PC-9 (cell line): ENCODE data around the gene FAM200B. TPM values are rescaled to one million over a fixed set of nuclear protein-coding genes. Genes with fewer than 3 reads are reported as not detected.

Source experiments
- BruUV-seq: library from RNA; stranded (reverse); fragments of 400-500 nt; replicated peaks from 2 replicates; lab custom pipeline; 2021; lab: Mats Ljungman, UMichigan
- CTCF ChIA-PET: fragments of 300-600 bp; sonication (Branson Sonifier 250); formaldehyde crosslinking; loops from one replicate; lab custom pipeline; 2022; ENCODE audit warnings: antibody characterized with exemption; lab: Charles Lee
- POLR2A ChIA-PET: fragments of 300-600 bp; sonication (Branson Sonifier 250); formaldehyde crosslinking; loops from one replicate; lab custom pipeline; 2022; ENCODE audit warnings: antibody characterized with exemption; ENCODE audit not compliant: unreplicated experiment; lab: Charles Lee
- DNase-seq, 2 experiments: peaks; one replicate each; pipeline versions ENCODE4 v3.0.0 to v3.0.0-alpha.2; 2015 to 2022; ENCODE audit warnings: mixed read lengths in 1 of 2
- H2AFZ ChIP-seq: fragments of 200-600 bp; sonication (generic); 2 replicates; pipeline ENCODE4 v1.8.1; 2017; ENCODE audit warnings: antibody characterized with exemption
- H3F3A ChIP-seq: fragments of 200-600 bp; sonication (generic); 2 replicates; pipeline ENCODE4 v1.8.1; 2017; ENCODE audit warnings: antibody characterized with exemption, mild to moderate bottlenecking, low read depth; ENCODE audit not compliant: insufficient read depth
- H3K27ac ChIP-seq: fragments of 200-600 bp; sonication (generic); 2 replicates; pipeline ENCODE4 v1.6.1; 2016; ENCODE audit warnings: mixed run types
- H3K27me3 ChIP-seq: fragments of 200-600 bp; sonication (generic); 2 replicates; pipeline ENCODE4 v1.6.1; 2016; ENCODE audit warnings: low read depth, mixed run types; ENCODE audit not compliant: insufficient read depth
- H3K36me3 ChIP-seq: fragments of 200-600 bp; sonication (generic); 2 replicates; pipeline ENCODE4 v1.6.1; 2016; ENCODE audit warnings: low read depth, mixed run types
- H3K4me1 ChIP-seq: fragments of 200-600 bp; sonication (generic); replicated peaks from 2 replicates; pipeline ENCODE4 v1.6.1; 2016; ENCODE audit warnings: mixed run types; ENCODE audit not compliant: insufficient read depth
- H3K4me2 ChIP-seq: fragments of 200-600 bp; sonication (generic); 2 replicates; pipeline ENCODE4 v1.6.1; 2017; ENCODE audit warnings: mixed run types
- H3K4me3 ChIP-seq: fragments of 200-600 bp; sonication (generic); 2 replicates; pipeline ENCODE4 v1.6.1; 2016; ENCODE audit warnings: mixed run types
- H3K79me2 ChIP-seq: fragments of 200-600 bp; sonication (generic); 2 replicates; pipeline ENCODE4 v1.6.1; 2017; ENCODE audit warnings: low read depth, mixed run types
- H3K9me2 ChIP-seq: fragments of 200-600 bp; sonication (generic); 2 replicates; pipeline ENCODE4 v1.8.1; 2017; ENCODE audit warnings: mild to moderate bottlenecking; ENCODE audit not compliant: insufficient read depth
- H3K9me3 ChIP-seq: fragments of 200-600 bp; sonication (generic); 2 replicates; pipeline ENCODE4 v1.8.1; 2016; ENCODE audit warnings: low read depth; ENCODE audit not compliant: insufficient read depth
- H4K20me1 ChIP-seq: fragments of 200-600 bp; sonication (generic); 2 replicates; pipeline ENCODE4 v1.8.1; 2017; ENCODE audit not compliant: insufficient read depth
- EZH2 ChIP-seq: fragments of 200-600 bp; sonication (generic); IDR thresholded peaks from 2 replicates; pipeline ENCODE4 v1.8.0; 2017; ENCODE audit warnings: antibody characterized with exemption, low read depth
- intact Hi-C: fragments of 100-400 bp; cut with micrococcal nuclease; formaldehyde crosslinking; loops from one replicate; pipeline ENCODE4 v1.10.0; 2022; ENCODE audit not compliant: unreplicated experiment
- total RNA-seq: library from RNA; stranded (reverse); gene quantifications from 2 replicates; pipeline ENCODE4 v1.2.3, GENCODE V29; 2021
- TF ChIP-seq, protein P1 (sequence below): fragments of 200-600 bp; sonication (generic); conservative IDR thresholded peaks from 2 replicates; pipeline ENCODE4 v1.6.1; 2017; ENCODE audit warnings: mixed run types, antibody characterized with exemption, mild to moderate bottlenecking, moderate library complexity

FAM200B gene
- total RNA-seq, 1 experiment from 2014 or later: 32.4 TPM

DNA sequence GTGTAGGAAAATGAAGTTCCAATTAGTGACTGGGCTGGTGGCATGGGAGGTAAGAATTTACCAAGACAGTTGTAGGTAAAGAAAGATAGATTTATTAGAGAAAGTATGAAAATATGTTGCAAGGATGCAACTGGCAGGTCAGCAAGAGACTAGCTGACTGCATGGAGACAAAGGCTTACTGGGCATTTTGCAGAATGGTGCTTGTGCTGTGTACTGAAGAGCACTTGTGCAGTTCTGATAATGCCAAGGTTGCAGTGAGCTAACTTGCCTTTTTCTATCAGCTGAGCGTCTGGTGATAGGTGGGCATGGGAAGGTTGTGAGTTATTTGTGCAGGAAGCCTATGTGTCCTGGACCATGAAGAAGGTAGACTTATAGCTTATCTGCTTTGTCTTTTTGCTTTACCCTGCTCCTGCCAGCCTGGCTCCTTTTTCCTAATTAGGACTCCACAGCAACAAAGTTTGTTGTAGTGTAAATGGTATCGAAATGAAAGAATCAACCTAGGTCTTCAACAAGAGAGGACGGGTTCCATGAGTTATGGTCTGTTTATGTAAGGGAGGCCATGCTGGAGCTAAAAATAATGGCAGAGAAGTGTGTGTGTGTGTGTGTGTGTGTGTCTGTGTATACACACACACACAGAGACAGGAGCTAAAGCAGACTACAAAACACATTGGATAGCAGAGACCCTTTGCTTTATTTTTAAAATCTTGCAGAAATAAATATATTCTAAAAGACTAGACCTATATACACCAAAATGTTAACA, 36.2 kb downstream of the FAM200B start:
- ChIA-PET CTCF (no interaction called here), POLR2A (no interaction called here)
- Histone ChIP-seq H3K79me2 (no peaks in the 10 kb centered on the region), H3F3A (no peaks in the 10 kb centered on the region), H3K4me3 (no peak overlapping the region), H3K27ac (no peak overlapping the region), H3K36me3 (no peaks in the 10 kb centered on the region), H3K27me3 (no peaks in the 10 kb centered on the region), H3K4me1 (no peaks in the 10 kb centered on the region), H3K9me3 (no peaks in the 10 kb centered on the region), H4K20me1 (no peaks in the 10 kb centered on the region), H3K4me2 (no peak overlapping the region), H3K9me2 (no peaks in the 10 kb centered on the region), H2AFZ (no peak overlapping the region)
- TF ChIP-seq, protein P1, sequence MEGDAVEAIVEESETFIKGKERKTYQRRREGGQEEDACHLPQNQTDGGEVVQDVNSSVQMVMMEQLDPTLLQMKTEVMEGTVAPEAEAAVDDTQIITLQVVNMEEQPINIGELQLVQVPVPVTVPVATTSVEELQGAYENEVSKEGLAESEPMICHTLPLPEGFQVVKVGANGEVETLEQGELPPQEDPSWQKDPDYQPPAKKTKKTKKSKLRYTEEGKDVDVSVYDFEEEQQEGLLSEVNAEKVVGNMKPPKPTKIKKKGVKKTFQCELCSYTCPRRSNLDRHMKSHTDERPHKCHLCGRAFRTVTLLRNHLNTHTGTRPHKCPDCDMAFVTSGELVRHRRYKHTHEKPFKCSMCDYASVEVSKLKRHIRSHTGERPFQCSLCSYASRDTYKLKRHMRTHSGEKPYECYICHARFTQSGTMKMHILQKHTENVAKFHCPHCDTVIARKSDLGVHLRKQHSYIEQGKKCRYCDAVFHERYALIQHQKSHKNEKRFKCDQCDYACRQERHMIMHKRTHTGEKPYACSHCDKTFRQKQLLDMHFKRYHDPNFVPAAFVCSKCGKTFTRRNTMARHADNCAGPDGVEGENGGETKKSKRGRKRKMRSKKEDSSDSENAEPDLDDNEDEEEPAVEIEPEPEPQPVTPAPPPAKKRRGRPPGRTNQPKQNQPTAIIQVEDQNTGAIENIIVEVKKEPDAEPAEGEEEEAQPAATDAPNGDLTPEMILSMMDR: no peak
- TF ChIP-seq EZH2: no peak
- no TSS peak for BruUV-seq
- intact Hi-C loops: no loop called here
- DNase-seq: no peak

DNA sequence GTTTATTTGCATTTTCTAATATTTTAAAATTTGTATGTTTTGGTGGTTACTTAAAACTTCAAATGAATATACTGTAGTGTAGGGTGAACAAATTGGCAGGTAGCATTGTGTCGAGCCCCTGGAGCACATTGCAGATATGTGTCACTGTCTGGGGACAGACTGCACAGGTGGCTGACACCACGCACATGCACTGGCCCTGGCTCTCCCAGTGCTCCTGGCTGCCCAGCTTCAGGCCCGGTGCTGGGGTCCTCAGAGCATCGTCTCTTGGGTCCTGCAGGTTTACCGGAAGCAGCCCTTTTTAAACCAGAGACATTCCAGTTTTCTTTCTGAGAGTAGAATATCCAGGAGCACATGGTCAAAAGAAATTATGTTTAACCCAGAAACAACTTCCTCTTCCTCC, 36.8 kb downstream of the FAM200B start:
- H3K4me2 ChIP-seq: no peak overlapping the region
- no peak overlapping the region for H3K4me3 ChIP-seq
- BruUV-seq: no TSS peak
- H3K4me1 ChIP-seq: no peaks in the 10 kb centered on the region
- intact Hi-C loops: no loop called here
- no peaks in the 10 kb centered on the region for H3K27me3 ChIP-seq
- TF ChIP-seq, protein P1: no peak
- TF ChIP-seq EZH2: no peak
- H3K9me3 ChIP-seq: no peaks in the 10 kb centered on the region
- CTCF ChIA-PET: no interaction called here
- H3K36me3 ChIP-seq: no peaks in the 10 kb centered on the region
- H3K79me2 ChIP-seq: no peaks in the 10 kb centered on the region
- H3K27ac ChIP-seq: no peak overlapping the region
- H4K20me1 ChIP-seq: no peaks in the 10 kb centered on the region
- H2AFZ ChIP-seq: no peak overlapping the region
- H3K9me2 ChIP-seq: no peaks in the 10 kb centered on the region
- H3F3A ChIP-seq: no peaks in the 10 kb centered on the region
- POLR2A ChIA-PET: no interaction called here
- DNase-seq: no peak

DNA sequence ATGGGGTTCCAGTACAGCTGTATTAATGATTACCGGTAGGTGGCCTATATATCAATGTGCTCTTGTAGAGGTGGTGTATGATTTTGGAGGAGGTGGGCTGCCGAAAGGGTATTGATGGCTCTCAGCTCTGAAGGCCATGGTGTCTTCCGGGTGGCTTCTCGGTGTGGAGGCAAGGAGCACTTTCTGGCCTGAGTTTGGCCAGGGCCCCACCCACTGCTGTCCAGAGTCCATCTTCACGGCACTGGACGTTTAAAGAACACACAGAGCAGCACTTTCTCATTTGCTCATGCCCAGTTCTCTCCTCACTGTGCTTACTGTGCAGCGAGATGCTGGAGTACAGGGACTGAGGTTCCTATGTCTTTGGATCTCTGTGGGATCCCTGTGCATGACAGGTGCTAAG, 37.3 kb downstream of the FAM200B start:
- no peaks in the 10 kb centered on the region for H4K20me1 ChIP-seq
- intact Hi-C loops: no loop called here
- H3K27ac ChIP-seq: no peak overlapping the region
- no peak for DNase-seq
- H3K36me3 ChIP-seq: no peaks in the 10 kb centered on the region
- H3K4me1 ChIP-seq: no peaks in the 10 kb centered on the region
- no peak overlapping the region for H2AFZ ChIP-seq
- H3K9me3 ChIP-seq: no peaks in the 10 kb centered on the region
- CTCF ChIA-PET: interaction anchor here (0.6 kb wide), 1 partner anchor 61 kb away, joined by 4 read pairs; no protein-coding TSS in a partner anchor
- no peaks in the 10 kb centered on the region for H3K9me2 ChIP-seq
- no peaks in the 10 kb centered on the region for H3K27me3 ChIP-seq
- POLR2A ChIA-PET: no interaction called here
- BruUV-seq: no TSS peak
- H3K4me3 ChIP-seq: no peak overlapping the region
- H3K4me2 ChIP-seq: no peak overlapping the region
- TF ChIP-seq EZH2: no peak
- TF ChIP-seq, protein P1: no peak
- H3F3A ChIP-seq: no peaks in the 10 kb centered on the region
- H3K79me2 ChIP-seq: no peaks in the 10 kb centered on the region
